Measurements from ENCODE around the gene ERVFRD-1. TPM values are rescaled to one million over a fixed set of nuclear protein-coding genes. Genes with fewer than 3 reads are reported as not detected.

The ERVFRD-1 gene
- polyA plus RNA-seq, 1 donor from 2014 or later: not detected

GRCh38 chr6:11062715-11063114 lies 48.8 kb downstream of the ERVFRD-1 start:
- Histone ChIP-seq H4K20me1 (ENCODE audit: insufficient read depth) (no peaks in the 10 kb centered on the region), H3K9me3 (ENCODE audit: low read length) (no peaks in the 10 kb centered on the region), H3K9ac (ENCODE audit: low read length) (no peak overlapping the region), H3K9me2 (ENCODE audit: insufficient read depth, low read length) (no peaks in the 10 kb centered on the region), H3K79me2 (replicated peaks; ENCODE audit: insufficient read depth, low read length) (no peaks in the 10 kb centered on the region), H3K27me3 (ENCODE audit: insufficient read depth, low read depth, low read length) (no peaks in the 10 kb centered on the region), H2AFZ (ENCODE audit: low read depth, low read length) (no peak overlapping the region), H3K4me3 (ENCODE audit: low read length) (no peak overlapping the region), H3F3A (ENCODE audit: insufficient read depth, low read length, poor library complexity, severe bottlenecking) (no peaks in the 10 kb centered on the region), H3K4me2 (ENCODE audit: low read length) (no peak overlapping the region), H3K36me3 (ENCODE audit: insufficient read depth, low read length) (no peaks in the 10 kb centered on the region), H3K27ac (ENCODE audit: low read length) (no peak overlapping the region)
- TF ChIP-seq REST (IDR thresholded peaks at IDR 0.05; ENCODE audit: borderline replicate concordance): no peak
- no peak for TF ChIP-seq EP300 (conservative IDR thresholded peaks at IDR 0.05; ENCODE audit: poor library complexity, severe bottlenecking)
- TF ChIP-seq RAD21 (conservative IDR thresholded peaks at IDR 0.05): no peak
- TF ChIP-seq SMC3 (conservative IDR thresholded peaks at IDR 0.05; ENCODE audit: poor library complexity): no peak
- no peak for TF ChIP-seq POLR2AphosphoS5 (IDR thresholded peaks at IDR 0.05)
- no peak for TF ChIP-seq CTCF (IDR thresholded peaks at IDR 0.05; ENCODE audit: poor library complexity, severe bottlenecking)
- TF ChIP-seq TAF1 (IDR thresholded peaks at IDR 0.05; ENCODE audit: low read depth): no peak

GRCh38 chr6:11062083-11062482 lies 49.4 kb downstream of the ERVFRD-1 start:
- no peak for TF ChIP-seq RAD21 (conservative IDR thresholded peaks at IDR 0.05)
- TF ChIP-seq CTCF (IDR thresholded peaks at IDR 0.05; ENCODE audit: poor library complexity, severe bottlenecking): no peak
- TF ChIP-seq MXI1 (conservative IDR thresholded peaks at IDR 0.05; ENCODE audit: poor library complexity, severe bottlenecking): no peak
- TF ChIP-seq TAF1 (IDR thresholded peaks at IDR 0.05; ENCODE audit: low read depth): no peak
- no peak for TF ChIP-seq EZH2 (IDR thresholded peaks at IDR 0.05; ENCODE audit: borderline replicate concordance, insufficient read depth, low read length, poor library complexity, severe bottlenecking)
- no peak for TF ChIP-seq REST (IDR thresholded peaks at IDR 0.05; ENCODE audit: borderline replicate concordance)
- TF ChIP-seq EP300 (conservative IDR thresholded peaks at IDR 0.05; ENCODE audit: poor library complexity, severe bottlenecking): no peak
- no peaks in the 10 kb centered on the region for H3F3A ChIP-seq (ENCODE audit: insufficient read depth, low read length, poor library complexity, severe bottlenecking)
- H3K9me2 ChIP-seq (ENCODE audit: insufficient read depth, low read length): no peaks in the 10 kb centered on the region
- H3K79me2 ChIP-seq (replicated peaks; ENCODE audit: insufficient read depth, low read length): no peaks in the 10 kb centered on the region
- H3K9ac ChIP-seq (ENCODE audit: low read length): no peak overlapping the region
- H4K20me1 ChIP-seq (ENCODE audit: insufficient read depth): no peaks in the 10 kb centered on the region
- no peak overlapping the region for H2AFZ ChIP-seq (ENCODE audit: low read depth, low read length)
- H3K27ac ChIP-seq (ENCODE audit: low read length): no peak overlapping the region
- no peaks in the 10 kb centered on the region for H3K36me3 ChIP-seq (ENCODE audit: insufficient read depth, low read length)
- no peak overlapping the region for H3K4me3 ChIP-seq (ENCODE audit: low read length)
- no peak overlapping the region for H3K4me2 ChIP-seq (ENCODE audit: low read length)
- H3K27me3 ChIP-seq (ENCODE audit: insufficient read depth, low read depth, low read length): no peaks in the 10 kb centered on the region
- H3K9me3 ChIP-seq (ENCODE audit: low read length): no peaks in the 10 kb centered on the region
